ENCODE measurements around the gene ATXN7. TPM values are rescaled to one million over a fixed set of nuclear protein-coding genes. Genes with fewer than 3 reads are reported as not detected.

Gene ATXN7
- total RNA-seq, 3 donors from 2014 or later (not counting 1 experiment from before 2014, with no cell fraction given) = 126 to 176 (median 146) TPM

DNA sequence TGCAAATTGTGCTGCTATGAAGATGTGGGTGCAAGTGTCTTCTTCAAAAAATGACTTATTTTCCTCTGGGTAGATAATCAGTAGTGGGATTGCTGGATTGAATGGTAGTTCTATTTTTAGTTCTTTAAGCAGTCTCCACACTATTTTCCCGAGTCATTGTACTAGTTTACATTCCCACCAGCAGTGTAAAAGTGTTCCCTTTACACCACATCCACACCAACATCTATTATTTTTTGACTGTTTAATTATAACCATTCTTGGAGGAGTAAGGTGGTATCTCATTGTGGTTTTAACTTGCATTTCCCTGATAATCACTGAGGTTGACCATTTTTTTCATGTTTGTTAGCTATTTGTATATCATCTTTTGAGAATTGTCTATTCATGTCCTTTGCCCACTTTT, 179.3 kb downstream of the ATXN7 start:
- peaks cover 30 to 33% of the 10 kb centered on the region in 2 donors for H3K27me3 Mint-ChIP-seq (ENCODE audit: low read depth in 2 of 2)
- H3K36me3 ChIP-seq (ENCODE audit: control insufficient read depth, insufficient read depth, low read length) = no peaks in the 10 kb centered on the region
- no CpG with 5 or more reads among the region's 1 CpG for WGBS (ENCODE audit: insufficient coverage)
- H3K4me3 Mint-ChIP-seq = no peak overlapping the region
- H3K9me3 Mint-ChIP-seq = no peaks in the 10 kb centered on the region
- TF ChIP-seq, protein P1, sequence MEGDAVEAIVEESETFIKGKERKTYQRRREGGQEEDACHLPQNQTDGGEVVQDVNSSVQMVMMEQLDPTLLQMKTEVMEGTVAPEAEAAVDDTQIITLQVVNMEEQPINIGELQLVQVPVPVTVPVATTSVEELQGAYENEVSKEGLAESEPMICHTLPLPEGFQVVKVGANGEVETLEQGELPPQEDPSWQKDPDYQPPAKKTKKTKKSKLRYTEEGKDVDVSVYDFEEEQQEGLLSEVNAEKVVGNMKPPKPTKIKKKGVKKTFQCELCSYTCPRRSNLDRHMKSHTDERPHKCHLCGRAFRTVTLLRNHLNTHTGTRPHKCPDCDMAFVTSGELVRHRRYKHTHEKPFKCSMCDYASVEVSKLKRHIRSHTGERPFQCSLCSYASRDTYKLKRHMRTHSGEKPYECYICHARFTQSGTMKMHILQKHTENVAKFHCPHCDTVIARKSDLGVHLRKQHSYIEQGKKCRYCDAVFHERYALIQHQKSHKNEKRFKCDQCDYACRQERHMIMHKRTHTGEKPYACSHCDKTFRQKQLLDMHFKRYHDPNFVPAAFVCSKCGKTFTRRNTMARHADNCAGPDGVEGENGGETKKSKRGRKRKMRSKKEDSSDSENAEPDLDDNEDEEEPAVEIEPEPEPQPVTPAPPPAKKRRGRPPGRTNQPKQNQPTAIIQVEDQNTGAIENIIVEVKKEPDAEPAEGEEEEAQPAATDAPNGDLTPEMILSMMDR (IDR thresholded peaks at IDR 0.05) = no peak
- DNase-seq (no peak), ATAC-seq (no peak)
- no peak overlapping the region for H3K27ac ChIP-seq (ENCODE audit: low read length)
- H3K4me1 Mint-ChIP-seq = no peaks in the 10 kb centered on the region
- H3K9me3 ChIP-seq (ENCODE audit: control insufficient read depth, insufficient read depth, low read length) = no peaks in the 10 kb centered on the region
- peaks cover 5% of the 10 kb centered on the region for H3K27me3 ChIP-seq (ENCODE audit: control insufficient read depth, insufficient read depth, low read length)
- no peaks in the 10 kb centered on the region for H3K4me1 ChIP-seq (ENCODE audit: control insufficient read depth, insufficient read depth, low read length)
- intact Hi-C loops (cut with micrococcal nuclease) = no loop called here
- no peak overlapping the region for H3K4me3 ChIP-seq (ENCODE audit: low read length)
- no peaks in the 10 kb centered on the region for H3K36me3 Mint-ChIP-seq
- no peak overlapping the region for H3K27ac Mint-ChIP-seq

DNA sequence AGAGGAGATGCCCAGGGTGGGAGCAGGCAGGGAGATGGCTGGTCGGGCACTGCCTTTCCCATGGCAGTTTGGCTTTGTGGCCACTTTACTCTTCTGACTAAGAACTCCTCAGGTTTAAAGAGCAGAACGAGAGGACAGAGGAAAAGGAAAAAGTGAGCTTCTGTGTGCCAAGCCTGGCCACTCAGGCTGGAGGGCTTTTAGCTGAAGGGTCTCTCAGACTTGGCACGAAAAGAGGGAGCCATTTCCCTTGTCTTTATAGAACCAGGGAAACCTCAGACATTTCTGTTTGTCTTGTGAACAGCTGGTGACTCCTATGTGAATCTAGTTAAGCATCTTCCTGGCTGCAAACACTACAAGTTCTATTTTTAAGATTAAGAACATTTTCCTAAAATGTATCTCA, 182.9 kb downstream of the ATXN7 start:
- Histone ChIP-seq H3K27ac (ENCODE audit: low read length) (no peak overlapping the region), H3K4me3 (ENCODE audit: low read length) (no peak overlapping the region), H3K9me3 (ENCODE audit: control insufficient read depth, insufficient read depth, low read length) (no peaks in the 10 kb centered on the region), H3K36me3 (ENCODE audit: control insufficient read depth, insufficient read depth, low read length) (no peaks in the 10 kb centered on the region), H3K4me1 (ENCODE audit: control insufficient read depth, insufficient read depth, low read length) (no peaks in the 10 kb centered on the region), H3K27me3 (ENCODE audit: control insufficient read depth, insufficient read depth, low read length) (peaks cover 5% of the 10 kb centered on the region)
- ATAC-seq = no peak
- no peak overlapping the region for H3K4me3 Mint-ChIP-seq
- peaks cover 23 to 33% of the 10 kb centered on the region in 2 donors for H3K27me3 Mint-ChIP-seq (ENCODE audit: low read depth in 2 of 2)
- DNase-seq = no peak
- TF ChIP-seq, protein P1 (IDR thresholded peaks at IDR 0.05) = no peak
- intact Hi-C loops (cut with micrococcal nuclease) = no loop called here
- no peaks in the 10 kb centered on the region for H3K9me3 Mint-ChIP-seq
- WGBS (ENCODE audit: insufficient coverage) = 78% methylated on average over 3 of the region's 3 CpGs
- peaks cover 0 to 4% of the 10 kb centered on the region in 2 donors for H3K4me1 Mint-ChIP-seq
- no peak overlapping the region for H3K27ac Mint-ChIP-seq
- H3K36me3 Mint-ChIP-seq = no peaks in the 10 kb centered on the region

DNA sequence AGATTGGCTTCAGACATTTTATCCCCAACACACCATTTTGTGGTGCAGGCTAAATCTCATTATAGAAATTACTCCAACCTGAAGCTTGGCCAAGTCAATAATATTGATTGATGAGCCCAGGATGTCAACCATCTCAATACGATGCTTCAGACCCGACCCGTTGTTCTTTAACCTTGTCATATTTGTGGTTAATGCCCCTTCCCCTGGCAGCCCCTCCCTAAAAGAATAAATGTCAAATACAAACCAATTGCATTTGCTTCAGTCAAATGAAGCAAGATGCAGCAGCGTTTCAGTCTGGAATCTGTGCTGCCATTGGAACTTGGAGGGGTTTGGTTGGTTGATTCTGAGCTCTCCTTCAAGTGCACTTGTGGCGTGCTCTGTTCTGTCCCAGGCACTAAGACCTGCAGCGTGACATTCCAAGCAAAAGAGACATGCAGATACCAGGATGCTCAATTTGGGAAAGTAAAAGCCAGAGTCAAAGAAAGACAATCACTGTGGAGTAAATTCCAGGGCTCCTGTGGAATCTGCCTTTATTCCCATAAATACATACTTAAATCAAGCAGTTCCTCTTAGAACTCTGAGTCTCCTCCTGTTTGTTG, 183.4 kb downstream of the ATXN7 start:
- peaks cover 20 to 33% of the 10 kb centered on the region in 2 donors for H3K27me3 Mint-ChIP-seq (ENCODE audit: low read depth in 2 of 2)
- ATAC-seq = no peak
- no peaks in the 10 kb centered on the region for H3K36me3 Mint-ChIP-seq
- Histone ChIP-seq H3K4me1 (ENCODE audit: control insufficient read depth, insufficient read depth, low read length) (no peaks in the 10 kb centered on the region), H3K9me3 (ENCODE audit: control insufficient read depth, insufficient read depth, low read length) (no peaks in the 10 kb centered on the region), H3K36me3 (ENCODE audit: control insufficient read depth, insufficient read depth, low read length) (no peaks in the 10 kb centered on the region), H3K4me3 (ENCODE audit: low read length) (no peak overlapping the region), H3K27me3 (ENCODE audit: control insufficient read depth, insufficient read depth, low read length) (peaks cover 5% of the 10 kb centered on the region), H3K27ac (ENCODE audit: low read length) (no peak overlapping the region)
- 47% methylated on average over 6 of the region's 6 CpGs for WGBS (ENCODE audit: insufficient coverage)
- no peaks in the 10 kb centered on the region for H3K9me3 Mint-ChIP-seq
- no peak for DNase-seq
- peaks cover 0 to 4% of the 10 kb centered on the region in 2 donors for H3K4me1 Mint-ChIP-seq
- H3K27ac Mint-ChIP-seq = no peak overlapping the region
- TF ChIP-seq, protein P1 (IDR thresholded peaks at IDR 0.05) = no peak
- H3K4me3 Mint-ChIP-seq = no peak overlapping the region
- intact Hi-C loops (cut with micrococcal nuclease) = no loop called here

DNA sequence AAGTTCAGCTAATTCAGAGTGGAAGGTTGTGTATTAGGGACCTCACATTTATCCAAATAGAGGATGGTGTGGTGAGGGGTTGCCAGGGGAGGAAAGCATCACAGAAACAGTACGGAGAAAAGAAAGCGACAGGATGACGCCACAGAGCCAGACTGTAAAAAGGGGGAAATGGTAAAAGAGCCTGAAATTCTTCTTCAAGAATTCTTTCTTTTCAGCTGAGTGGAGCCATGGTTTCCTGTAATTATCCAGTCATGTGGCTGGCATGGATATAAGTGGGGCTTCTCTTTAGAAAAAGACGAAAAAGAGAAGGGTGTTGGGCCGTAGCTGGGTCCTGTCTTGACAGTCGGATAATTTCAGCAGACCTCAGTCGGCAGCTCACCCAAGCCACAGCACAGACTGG, 184.1 kb downstream of the ATXN7 start:
- no peaks in the 10 kb centered on the region for H3K9me3 ChIP-seq (ENCODE audit: control insufficient read depth, insufficient read depth, low read length)
- peaks cover 5% of the 10 kb centered on the region for H3K27me3 ChIP-seq (ENCODE audit: control insufficient read depth, insufficient read depth, low read length)
- H3K4me3 Mint-ChIP-seq = no peak overlapping the region
- H3K4me1 Mint-ChIP-seq = peaks cover 0 to 4% of the 10 kb centered on the region in 2 donors
- no peak overlapping the region for H3K27ac ChIP-seq (ENCODE audit: low read length)
- ATAC-seq (no peak), DNase-seq (no peak)
- H3K27ac Mint-ChIP-seq = no peak overlapping the region
- TF ChIP-seq, protein P1 (IDR thresholded peaks at IDR 0.05) = no peak
- no peaks in the 10 kb centered on the region for H3K4me1 ChIP-seq (ENCODE audit: control insufficient read depth, insufficient read depth, low read length)
- H3K27me3 Mint-ChIP-seq (ENCODE audit: low read depth in 2 of 2) = peaks cover 20 to 33% of the 10 kb centered on the region in 2 donors
- no peaks in the 10 kb centered on the region for H3K9me3 Mint-ChIP-seq
- H3K36me3 Mint-ChIP-seq = no peaks in the 10 kb centered on the region
- 89% methylated on average over 7 of the region's 7 CpGs for WGBS (ENCODE audit: insufficient coverage)
- intact Hi-C loops (cut with micrococcal nuclease) = no loop called here
- H3K36me3 ChIP-seq (ENCODE audit: control insufficient read depth, insufficient read depth, low read length) = no peaks in the 10 kb centered on the region
- no peak overlapping the region for H3K4me3 ChIP-seq (ENCODE audit: low read length)

All from natural killer cell (primary cell).